GM18907 (cell line): ENCODE measurements around the gene AACS.

Experiments used
- ATAC-seq: cut with Tn5 transposase; IDR thresholded peaks from one replicate; pipeline ENCODE4 v1.9.1; 2021; ENCODE audit warnings: mild to moderate bottlenecking, moderate library complexity; ENCODE audit not compliant: unreplicated experiment

The AACS gene

GRCh38 chr12:125183187-125184067 lies 118.2 kb downstream of the AACS start:
- ATAC-seq = peak; percentile 78

DNA sequence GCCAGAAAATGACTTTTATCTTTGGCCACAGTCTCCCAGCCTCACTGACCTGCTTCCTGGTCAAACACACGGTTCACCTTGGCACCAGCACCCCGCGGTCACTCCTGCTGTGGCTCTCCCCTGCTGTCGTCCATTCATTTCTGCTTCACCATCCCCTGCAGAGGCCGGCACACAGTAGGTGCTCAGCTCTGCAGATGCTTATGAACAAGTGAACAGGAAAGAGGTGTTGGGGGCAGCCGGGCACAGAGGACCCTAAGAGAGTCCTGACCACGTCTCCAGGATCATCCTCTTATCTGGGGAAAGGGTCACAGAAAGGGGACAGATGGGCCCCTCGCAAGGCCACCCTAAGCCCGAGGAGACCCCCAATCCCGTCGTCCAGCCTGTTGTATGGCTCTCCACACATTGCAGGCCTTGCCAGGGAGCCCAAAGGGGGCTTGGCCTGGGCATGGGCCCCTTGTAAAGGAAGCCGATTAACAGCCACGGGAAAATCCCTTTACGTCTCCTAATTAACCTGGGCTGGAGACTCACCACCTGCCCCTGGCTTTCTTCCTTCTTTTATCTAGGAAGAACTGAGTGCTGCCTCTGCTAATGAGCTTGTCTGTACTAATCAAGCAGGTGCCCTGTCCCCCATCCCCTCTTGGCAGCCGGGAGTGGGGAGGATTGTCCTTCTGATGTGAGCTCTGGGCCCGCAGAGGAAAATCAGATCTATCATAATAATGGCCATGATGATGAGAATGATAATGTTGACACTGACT lies 119.2 kb downstream of the AACS start:
- no peak for ATAC-seq

DNA sequence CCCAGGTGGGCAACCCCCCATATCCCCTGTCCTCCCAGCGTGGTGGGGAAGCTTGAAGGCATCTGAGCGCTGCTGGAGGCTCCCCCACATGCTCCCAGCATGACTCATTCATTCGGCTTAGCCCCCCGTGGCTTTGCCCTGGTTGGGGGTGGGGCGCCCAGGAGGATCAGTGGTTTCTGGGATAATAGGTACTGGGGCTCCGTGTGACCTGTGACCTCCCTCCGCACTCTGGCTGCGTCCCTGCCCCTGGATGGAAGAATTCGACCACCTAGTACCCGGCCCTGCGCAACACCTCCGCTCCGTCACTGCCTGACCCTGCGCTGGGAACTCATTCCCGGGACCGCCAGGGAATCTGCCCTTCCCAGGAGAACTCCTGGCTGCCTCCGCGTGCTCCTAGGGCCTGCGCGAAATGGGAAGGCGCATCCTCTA lies 120.1 kb downstream of the AACS start:
- ATAC-seq = no peak

DNA sequence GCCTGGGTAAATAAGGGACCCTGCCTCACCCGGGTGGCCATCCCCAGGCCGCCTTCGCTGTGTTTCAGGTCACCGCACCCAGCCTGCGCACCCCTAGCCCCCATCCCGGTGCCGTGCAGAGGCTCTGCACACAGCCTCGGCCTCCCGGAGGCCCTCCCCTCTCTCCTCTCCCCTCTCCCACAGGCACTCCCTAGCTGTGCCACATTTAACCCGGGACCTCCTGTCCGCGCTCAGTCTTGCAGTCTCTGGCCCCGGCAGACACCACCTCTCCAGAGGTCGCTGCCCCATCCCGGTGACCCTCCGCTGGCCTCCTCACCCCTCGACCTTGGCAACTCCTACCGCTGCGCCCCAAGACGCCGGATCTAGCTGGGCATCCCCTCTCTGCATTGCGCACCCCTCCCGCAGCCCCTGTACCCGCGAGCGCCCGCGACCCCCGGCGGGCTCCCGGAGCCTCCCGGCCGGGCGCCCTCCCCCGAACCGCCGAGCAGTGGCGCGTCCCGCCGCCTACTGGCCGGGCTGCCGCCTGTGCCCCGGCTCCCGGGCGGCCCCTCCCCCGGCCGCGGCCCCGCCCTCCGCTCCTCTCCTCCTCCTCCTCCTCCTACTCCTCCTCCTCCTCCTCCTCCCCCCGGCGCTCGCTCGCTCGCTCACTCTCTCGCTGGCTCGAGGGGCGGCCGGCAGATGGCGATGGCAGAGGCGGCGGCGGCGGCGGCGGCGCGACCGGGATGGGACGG lies 120.7 kb downstream of the AACS start, which contains the start of gene TMEM132B:
TSS of gene TMEM132B (plus strand) at position 647 of the 731 bp plus-strand sequence.
- ATAC-seq = no peak

- ATAC-seq = no peak
Observed at GRCh38 chr12:125186471-125187147, 121.4 kb downstream of the AACS start.

GRCh38 chr12:125187148-125187745 lies 122.0 kb downstream of the AACS start:
- ATAC-seq = no peak

GRCh38 chr12:125187780-125188741 lies 122.8 kb downstream of the AACS start:
- no peak for ATAC-seq

DNA sequence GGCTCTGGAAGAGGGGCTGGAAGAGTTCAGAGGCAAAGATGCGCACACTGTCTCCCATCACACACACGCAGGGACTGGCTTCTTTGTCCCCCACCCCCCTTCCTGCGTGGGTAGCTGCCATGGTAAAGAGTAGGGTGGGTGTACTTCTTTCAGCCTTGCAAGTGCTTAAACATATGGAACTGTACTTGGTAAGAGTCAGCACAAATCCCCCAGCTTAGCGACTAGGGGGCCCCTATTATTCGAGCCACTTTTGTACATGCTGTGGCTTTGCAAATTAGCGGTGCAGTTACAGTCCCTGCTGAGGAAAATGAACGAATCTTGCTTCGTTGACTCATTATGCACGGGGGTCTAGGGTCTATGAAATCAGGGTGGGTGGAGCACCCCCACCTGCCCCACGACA lies 123.8 kb downstream of the AACS start:
- no peak for ATAC-seq

GRCh38 chr12:125189502-125189901 lies 124.3 kb downstream of the AACS start:
- ATAC-seq = no peak

DNA sequence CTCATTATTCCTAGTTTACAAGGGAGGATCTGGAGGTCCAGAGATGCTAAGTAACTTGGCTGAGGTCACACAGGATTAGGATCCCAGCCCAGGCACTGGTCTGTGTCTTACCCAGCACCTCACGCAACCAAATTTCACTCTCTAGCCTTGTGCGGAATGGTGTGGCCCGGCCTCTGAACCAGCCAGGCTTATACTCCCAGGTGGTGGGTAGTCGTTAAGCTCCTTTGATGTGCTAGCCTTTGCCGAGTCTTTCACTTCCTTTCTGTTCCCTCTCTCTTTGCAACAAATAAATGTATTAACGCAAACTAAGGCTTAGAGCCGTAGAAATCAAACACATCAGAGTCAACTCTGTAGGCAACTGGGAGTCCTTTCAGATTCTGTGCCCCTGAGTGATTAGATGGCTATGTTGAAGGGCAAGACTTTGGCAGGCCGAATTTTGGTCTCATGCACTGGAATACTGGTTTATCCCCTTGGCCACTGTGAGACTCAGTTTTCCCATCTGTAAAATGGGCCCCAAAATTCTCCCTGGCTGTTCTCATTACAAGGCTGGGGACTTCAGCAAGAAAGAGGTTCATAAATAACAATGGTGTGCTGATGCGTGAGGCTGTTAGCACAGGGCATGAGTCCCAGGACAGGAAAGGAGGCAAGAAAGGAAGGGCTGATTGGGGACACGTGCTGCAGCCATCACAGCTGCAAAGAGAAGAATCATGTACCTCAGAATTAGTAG lies 126.3 kb downstream of the AACS start:
- ATAC-seq = no peak

- no peak for ATAC-seq
Observed at GRCh38 chr12:125192690-125193221, 127.5 kb downstream of the AACS start.
